HG03378 (cell line): Measurements from ENCODE around the gene SULT1C4.

Experiments used
- ATAC-seq: cut with Tn5 transposase; IDR thresholded peaks from one replicate; pipeline ENCODE4 v1.9.1; 2021; ENCODE audit warnings: mild to moderate bottlenecking, moderate library complexity; ENCODE audit not compliant: unreplicated experiment

The SULT1C4 gene

DNA sequence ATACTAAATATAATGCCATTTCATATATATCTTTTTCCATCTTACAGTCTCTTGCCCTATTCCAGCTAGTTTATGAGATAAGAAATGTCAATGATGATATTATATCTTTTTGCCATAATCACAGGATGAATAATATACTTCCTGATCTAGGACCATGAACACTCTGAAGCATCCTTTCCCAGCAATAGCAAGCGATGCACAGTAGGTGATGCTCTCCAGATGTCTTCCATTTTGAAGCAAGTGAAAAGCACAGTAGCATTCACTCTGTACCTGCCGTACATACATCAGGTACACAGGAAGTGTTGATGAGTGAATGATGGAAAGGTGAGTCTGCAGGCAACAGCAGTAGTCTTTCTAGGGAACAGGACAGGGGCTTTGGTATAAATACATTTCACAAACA lies 8.6 kb upstream of the SULT1C4 start:
- no peak for ATAC-seq

DNA sequence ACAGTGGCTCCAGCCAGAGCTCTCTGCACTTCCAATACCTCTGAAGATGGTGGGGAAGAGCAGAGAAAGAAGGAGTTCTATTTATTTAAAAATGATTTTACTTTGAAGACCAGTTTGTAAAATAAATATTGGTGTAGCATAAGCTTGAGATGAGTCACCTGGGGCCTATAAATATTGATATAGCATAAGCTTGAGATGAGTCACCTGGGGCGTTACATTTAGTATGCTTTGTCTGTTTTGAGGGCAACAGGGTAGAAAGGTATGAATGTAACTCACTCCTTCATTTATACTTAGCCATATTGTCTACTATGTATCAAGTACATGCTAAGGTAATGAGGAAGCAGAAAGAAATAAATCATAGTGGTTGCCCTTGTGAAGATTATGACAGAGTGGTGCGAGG lies 7.7 kb upstream of the SULT1C4 start:
- no peak for ATAC-seq

DNA sequence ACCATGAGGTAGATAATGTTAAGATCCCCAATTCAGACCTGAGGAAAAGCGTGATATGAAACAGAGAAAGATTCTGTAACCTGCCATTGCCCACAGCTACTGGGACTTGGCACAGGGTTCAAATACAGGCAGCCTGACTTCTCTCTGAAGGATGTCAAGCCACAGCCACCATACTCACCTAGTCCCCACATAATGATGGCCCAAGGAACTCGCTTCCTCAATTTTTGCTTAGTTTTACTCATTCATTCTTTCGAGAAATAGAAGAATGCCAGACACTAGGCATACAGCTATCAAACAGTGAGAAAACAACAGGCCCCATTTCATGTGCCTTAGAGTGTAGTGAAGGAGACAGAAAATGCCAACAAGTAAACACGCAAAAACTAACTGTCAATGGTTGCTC lies 980 bp upstream of the SULT1C4 start:
- ATAC-seq, result no peak

DNA sequence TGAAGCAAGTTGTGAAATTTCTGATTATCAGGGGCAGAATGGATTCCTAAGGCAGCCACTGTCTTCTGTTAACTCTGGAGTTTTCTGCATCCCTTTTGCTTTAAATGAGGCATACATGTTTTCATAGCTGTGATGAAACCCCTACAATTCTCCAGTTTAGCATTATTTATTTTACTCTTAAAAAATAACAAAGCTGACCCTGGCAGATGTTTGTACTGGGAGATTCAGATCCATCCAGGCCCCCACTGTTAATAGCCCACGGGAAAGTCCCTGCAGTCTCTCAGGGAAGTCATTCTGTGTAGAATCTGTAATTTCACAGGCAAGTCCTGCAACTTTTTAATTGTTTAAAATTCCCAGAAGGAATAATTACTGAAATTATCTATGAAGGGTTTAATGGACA lies 353 bp upstream of the SULT1C4 start:
- no peak for ATAC-seq

DNA sequence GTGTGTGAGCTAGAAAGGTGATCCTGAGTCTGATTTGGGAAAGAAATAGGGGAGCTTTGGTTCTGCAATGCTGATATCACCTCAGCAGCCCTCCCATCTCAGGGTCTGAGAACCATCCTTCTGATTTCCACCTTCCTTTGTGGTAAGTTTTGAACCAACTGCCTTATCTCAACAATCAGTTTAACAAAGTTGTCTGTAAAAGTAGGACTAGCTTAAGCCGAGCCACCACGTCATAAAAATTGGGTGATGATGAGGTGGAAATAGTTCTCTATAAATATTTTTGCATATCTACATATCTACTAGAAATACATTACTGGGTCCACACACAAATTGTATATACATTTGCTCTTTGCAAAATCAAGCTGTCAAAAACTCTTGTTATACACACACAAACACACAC lies 1.1 kb downstream of the SULT1C4 start:
- ATAC-seq, result no peak

DNA sequence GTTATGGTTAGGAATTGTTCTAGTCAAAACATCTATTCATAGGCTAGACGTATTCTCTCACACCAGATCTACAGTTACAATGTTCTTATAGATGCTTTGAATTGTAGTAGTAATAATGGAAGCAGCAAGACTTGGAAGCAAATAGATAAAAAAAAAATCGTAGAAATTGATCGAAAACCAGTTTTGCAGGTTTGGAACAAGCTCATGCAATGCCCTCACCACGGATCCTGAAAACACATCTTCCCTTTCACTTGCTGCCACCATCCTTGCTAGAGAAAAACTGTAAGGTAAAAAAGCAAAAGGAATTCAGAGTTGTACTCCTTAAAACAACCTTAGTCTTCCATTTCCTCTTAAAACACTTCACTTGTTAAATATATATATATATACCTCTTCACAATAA lies 4.4 kb downstream of the SULT1C4 start:
- ATAC-seq, result no peak

DNA sequence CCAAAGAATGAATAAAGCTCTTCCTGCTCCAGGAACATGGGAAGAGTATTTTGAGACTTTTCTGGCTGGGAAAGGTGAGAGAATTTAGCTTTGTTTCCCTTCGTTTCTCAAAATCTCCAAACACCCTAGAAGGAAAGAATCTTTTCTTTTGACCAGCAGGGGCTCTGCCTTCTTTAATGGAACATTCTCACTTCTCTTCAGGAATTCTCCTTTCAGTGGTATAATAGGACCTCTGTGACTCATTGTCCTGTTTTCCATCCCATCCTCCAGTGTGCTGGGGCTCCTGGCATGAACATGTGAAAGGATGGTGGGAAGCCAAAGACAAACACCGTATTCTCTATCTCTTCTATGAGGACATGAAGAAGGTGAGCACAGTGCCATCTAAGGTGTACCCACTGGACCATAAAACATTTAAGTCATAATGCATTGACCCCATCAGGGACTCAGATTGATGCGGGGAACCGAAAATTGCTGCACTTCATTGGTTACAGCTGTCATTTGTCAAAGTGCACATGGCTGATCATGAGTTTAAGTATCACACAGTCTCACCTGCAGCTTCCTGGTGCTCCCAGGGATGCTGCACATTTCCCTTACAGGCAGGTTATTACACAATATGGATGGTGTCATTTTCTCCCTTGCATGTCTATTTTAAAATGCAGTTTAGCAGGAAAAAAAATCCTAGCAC lies 5.5 kb downstream of the SULT1C4 start:
- ATAC-seq, result no peak

DNA sequence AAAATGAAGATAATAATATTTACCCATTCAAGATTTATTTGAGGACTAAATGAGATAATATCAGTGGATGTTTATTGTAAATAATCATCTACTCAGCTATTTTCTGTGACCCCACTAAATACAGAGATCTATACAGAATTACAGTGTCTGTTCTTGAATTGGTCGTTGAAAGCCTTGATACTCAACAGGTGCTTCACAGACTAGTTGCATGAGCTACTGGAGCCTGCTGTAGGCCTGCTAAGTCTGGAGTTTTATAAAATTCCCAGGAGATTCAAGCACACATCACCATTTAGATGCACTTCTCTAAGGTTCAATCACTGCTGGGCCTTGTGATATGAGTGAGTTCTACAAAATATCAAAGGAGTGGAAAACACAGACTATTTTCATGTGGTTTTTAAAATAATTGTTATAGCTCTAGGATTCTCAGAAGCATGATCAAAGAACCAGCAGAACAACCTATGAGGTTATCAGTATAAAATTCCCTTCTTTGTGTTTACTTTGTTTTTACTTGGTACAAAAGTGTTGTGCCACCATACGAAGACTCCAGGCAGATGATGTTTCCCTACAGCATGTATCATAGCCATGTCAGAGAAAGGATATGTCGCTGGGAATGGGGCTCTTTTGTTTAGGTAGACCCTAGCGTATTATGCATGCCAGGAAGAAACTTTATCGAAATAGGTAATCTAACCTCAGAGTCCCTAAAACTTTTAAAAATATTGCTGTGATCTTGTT lies 7.1 kb downstream of the SULT1C4 start:
- ATAC-seq, result no peak

DNA sequence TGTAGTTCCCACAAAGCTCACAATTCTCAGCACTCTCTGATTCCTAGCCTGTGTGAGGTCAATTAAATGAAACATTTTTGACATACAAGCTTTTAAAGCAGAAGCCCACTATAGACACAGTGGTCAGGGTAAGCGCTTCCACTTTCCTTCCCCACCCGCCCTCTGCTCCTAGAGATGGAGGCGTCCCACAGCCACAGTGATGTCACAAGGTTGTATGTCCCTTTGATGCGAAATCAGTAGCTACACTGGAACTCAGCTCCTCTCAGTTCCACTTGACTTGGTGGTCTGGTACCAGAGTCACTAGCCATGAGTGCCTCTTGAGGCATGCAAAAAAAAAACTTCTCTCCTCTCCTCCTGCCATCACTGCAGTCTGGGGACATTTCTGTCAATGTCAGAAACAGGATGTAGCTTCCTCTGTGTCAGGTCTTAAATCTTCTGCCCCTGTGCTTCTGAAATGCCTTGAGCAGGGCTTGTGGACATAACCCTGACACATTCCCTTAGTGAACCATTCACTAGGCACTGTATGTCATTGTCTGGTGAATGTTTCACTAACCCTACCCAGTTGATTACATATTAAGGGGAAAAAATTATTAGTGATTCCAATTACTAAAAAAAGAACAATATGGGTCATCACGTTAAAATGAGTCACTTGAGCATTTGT lies 7.8 kb downstream of the SULT1C4 start:
- ATAC-seq, result peak; percentile 89

DNA sequence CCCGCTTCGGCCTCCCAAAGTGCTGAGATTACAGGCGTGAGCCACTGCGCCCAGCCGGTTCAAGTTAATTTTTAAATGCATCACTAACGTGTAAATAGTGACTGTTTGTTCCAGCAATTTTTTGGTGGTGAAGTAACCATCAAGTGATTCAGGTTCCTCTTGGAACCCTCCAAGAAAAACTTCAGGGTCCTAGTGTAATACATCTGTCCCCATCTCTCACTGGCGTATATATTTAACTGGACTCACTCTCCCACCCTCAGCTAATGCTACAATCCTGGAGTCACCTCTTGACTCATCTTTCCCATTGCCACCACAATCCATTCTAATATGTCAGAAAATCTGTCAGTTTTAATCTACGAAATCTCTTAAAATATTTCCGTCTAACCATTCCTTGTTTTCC lies 10.3 kb downstream of the SULT1C4 start:
- no peak for ATAC-seq

DNA sequence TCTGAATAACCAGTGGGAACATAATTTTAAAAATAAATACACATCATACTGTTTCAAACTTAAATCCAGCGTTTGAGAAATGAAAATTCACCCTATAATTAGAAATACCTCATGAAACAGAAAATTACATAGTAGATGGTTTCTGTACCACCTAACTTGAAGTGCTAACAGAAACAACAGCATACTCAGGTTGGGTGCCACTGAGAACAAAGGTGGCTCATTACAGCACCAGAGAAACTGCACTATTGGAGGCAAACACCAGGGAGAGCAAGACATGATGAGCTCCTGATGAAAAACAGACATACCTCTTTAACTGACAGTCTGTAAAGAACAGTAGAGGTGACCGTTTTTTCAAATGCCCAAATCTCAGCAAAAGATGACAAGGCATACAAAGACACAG lies 12.6 kb downstream of the SULT1C4 start:
- ATAC-seq, result no peak

DNA sequence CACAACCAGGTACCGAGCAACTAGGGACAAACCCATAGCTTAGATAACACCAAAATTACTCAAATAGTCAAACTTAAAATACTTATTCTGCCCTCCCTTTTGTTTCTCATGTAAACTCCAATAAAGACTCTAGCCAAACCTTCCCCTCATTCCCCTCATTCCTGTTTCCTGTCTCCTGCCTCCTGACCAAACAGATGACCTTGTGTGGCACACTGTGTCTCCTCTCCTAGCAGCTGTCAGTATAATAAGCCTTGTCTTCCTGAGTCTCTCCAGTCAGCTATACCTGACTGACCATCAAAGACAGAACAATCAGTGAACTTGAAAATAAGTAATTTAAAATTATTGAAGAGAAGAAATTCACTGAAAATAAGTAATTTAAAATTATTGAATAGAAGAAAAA lies 14.3 kb downstream of the SULT1C4 start:
- no peak for ATAC-seq

DNA sequence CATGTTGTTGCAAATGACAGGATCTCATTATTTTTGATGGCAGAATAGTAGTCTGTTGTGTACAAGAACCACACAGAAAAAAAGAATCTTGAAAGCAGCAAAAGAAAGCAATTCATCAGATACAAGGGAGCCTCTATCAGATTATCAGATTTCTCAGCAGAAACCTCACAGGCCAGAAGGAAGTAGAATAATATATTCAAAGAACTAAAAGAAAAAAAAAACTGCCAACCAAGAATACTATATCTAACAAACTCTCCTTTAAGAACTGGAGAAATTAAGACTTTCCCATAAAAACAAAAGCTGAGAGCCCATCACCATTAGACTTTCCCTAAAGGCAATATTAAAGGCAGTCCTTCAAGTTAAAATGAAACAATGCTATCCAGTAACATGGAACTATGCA lies 15.4 kb downstream of the SULT1C4 start:
- no peak for ATAC-seq

DNA sequence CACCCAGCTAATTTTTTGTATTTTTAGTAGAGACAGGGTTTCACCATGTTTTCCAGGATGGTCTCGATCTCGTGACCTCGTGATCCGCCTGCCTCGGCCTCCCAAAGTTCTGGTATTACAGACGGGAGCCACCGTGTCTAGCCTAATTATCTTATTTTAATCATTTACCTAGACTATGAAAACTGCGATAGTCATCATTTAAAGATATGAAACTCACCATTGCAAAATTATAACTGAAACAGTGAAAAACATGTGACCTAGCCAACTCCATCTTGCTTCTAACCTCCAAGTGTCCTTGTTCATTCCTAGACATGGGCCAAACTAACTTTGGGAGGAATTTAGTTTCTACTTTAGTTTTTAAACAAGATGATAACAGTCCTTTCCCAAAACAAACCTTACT lies 17.4 kb downstream of the SULT1C4 start:
- no peak for ATAC-seq

DNA sequence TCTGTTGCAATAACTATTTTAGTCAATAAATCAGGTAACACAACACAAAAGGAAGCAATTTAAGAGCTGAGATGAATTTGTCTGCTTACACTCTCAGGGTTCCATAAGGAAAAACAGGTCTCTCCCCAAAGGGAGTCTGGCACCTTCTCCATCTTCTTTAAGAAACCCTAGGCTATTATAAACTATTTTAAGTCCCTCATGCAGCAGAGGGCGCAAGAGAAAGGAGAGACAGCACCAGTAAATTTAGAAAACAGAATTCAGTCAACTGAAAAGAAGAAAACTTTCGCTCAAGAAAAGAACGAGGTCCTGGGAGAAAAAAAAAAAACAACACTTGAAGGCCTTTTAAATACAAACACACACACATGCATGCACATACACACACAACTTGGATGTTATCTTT lies 19.1 kb downstream of the SULT1C4 start:
- ATAC-seq, result no peak

DNA sequence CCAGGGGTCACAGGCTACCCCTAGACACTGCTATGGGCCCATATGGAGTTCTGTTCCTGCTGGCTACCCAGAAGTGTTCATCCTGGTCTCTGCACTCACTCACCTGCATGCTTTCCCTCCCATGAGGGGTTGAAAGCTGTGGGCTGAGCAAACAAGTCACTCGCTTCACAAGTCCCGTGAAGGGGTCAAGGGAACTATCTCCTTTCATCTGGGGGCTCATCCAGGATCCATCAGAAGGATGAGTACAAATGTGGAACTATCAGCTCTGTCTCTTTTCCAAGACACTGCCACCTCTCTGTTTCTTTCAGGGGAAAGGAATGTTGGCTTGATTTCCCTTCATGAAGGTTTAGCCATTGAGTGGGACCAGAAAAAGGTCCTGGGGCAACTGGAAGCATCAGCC lies 21.7 kb downstream of the SULT1C4 start:
- ATAC-seq, result no peak

DNA sequence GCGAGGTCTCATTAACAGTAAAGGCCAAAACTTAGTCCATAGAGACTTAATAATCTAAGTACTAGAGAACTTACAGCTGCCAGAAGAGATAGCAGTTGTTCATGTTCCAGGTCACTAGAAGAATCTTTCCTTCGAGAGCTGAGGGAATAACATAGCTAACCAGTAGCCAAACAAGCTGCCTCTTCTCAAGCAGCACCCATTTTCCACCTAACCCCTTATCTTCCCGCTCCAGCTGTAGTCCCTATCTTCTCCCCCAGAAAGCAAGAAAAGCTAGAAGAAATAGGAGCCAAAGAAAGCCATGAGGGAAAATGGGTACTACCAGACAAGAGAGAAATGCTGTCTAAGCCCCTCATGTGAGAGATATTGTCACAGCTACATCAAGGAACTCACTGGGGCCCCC lies 24.0 kb downstream of the SULT1C4 start:
- ATAC-seq, result no peak

DNA sequence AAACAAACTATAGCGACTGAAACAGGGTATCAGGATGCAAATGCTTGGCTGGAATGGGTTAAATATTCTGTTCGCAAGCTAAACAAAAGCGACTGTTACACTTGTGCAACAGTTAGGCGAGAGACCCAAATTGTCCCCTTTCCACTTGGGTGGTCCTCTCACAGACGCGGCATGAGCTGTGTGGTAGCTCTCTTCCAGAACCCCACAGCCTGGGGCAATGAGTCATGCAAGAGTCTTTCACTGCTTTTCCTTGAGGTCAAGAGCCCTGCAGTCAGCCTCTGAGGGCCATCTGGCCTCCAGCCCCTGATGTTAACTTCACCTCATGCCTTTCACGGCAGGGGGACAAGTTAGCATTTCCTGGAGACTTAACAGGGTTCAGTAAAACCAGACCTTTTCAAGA lies 25.7 kb downstream of the SULT1C4 start:
- no peak for ATAC-seq

DNA sequence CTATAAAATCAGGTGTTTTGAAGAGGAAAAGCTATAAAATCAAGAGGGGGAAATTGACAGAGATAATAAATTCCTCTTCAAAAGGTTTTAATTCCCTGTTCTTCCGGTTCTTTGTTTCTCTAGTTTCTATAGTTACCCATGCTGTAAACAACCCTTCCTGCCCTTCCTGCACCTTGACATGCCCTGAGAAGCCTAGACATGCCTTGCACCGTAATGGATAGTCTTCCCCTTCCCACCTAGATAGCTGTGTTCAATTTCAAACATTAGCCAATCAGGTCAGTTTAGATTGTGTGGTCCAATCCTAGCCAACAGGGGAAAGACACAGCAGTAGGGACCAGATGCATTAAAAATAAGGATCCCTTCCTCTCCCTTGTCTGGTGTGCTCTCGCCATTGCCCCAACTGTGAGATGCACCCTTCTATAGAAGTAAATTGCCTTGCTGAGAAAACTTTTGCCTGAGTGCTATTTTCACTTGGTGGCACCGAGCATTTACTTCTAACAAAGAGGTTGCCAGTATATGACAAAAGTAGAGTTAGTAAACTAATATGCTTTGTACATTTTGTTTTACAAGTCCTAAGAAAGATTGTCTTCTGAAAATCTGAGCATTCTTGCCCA lies 27.1 kb downstream of the SULT1C4 start:
- ATAC-seq, result no peak

DNA sequence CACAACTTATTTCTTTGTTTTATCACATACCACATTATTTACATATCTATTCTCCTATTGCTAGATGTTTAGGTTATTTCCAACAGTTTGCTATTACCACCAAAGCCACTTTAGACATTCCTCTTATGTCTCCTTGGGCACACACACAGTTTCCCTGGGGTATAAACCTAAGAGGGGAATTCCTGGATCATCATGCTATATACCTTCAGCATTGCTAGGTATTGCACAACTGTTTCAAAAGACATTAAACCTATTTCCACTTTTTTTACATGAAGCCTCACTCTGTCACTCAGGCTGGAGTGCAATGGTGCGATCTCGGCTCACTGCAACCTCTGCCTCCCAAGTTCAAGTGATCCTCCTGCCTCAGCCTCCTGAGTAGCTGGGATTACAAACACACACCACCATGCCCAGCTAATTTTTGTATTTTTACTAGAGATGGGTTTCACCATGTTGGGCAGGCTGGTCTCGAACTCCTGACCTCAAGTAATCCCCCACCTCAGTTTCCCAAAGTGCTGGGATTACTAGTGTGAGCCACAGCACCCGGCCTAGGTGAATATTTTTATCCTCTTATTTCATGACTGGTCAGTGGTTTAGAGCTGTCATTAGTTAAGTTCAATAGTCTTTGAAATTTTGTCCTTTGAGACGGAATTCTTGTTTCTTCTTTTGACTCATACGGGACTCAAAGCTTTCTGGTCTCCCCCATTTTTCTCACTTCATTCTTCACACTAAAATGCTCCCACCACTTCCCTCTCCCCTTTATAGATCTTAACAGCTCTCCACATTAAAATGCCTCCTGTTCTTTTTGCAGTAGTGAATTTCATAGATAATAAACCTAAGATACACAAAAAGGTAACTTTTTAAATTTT lies 30.3 kb downstream of the SULT1C4 start:
- peak; percentile 46 for ATAC-seq

DNA sequence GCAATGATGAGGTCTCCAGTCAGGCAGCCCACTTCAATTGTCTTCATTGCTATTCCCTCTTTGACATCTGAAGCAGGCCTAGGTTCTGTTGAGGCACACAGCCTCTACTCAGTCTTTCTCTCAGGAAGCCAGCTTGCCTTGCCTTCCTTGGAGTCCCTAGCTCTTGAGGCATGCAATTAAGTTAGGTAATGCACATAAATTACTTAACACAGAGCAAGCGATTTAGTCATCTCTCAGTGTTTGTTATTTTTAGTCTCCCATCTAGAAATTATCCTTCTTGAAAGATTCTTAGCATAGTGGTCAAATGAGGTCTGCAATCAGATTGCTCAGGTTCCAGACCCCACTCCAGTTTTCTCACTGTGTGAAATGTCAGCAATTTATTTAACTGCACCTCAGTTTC lies 32.0 kb downstream of the SULT1C4 start:
- ATAC-seq, result no peak
